K562 (cell line): ENCODE data around the gene N4BP3. TPM values are rescaled to one million over a fixed set of nuclear protein-coding genes. Genes with fewer than 3 reads are reported as not detected.

Experiments
- CGGBP1 ChIP-seq: fragments of 250-450 bp; sonication (Bioruptor Pico); IDR thresholded peaks from 2 replicates; pipeline ENCODE4 v1.9.0; 2021; ENCODE audit warnings: mild to moderate bottlenecking
- E2F6 ChIP-seq, 2 experiments: IDR thresholded peaks; 2 replicates each; pipeline ENCODE4 v1.6.1; 2011; ENCODE audit warnings: borderline replicate concordance in 1 of 2, control low read depth in 1 of 2, low read depth in 1 of 2, low read length in 1 of 2, mild to moderate bottlenecking in 1 of 2, mixed read lengths in 1 of 2, moderate library complexity in 1 of 2; ENCODE audit not compliant: insufficient read depth in 1 of 2, insufficient read length in 1 of 2, poor library complexity in 1 of 2, severe bottlenecking in 1 of 2; ENCODE audit errors: extremely low read depth in 1 of 2
- ESRRB ChIP-seq: fragments of 250-450 bp; sonication (Bioruptor Pico); IDR thresholded peaks from 2 replicates; pipeline ENCODE4 v1.5.0; 2020; ENCODE audit warnings: mild to moderate bottlenecking, moderate library complexity, borderline replicate concordance
- ETV1 ChIP-seq: fragments of 450-650 bp; conservative IDR thresholded peaks from 2 replicates; pipeline ENCODE4 v1.6.1; 2016; ENCODE audit warnings: missing genetic modification characterization, control low read depth, low read depth, missing compliant biosample characterization
- HBP1 ChIP-seq: fragments of 450-650 bp; formaldehyde crosslinking; IDR thresholded peaks from 2 replicates; pipeline ENCODE4 v1.4.0; 2022; ENCODE audit warnings: missing genetic modification characterization
- HMG20A ChIP-seq: fragments of 450-650 bp; formaldehyde crosslinking; conservative IDR thresholded peaks from 2 replicates; pipeline ENCODE4 v1.4.0; 2020; ENCODE audit warnings: mild to moderate bottlenecking, mixed read lengths
- MAFG ChIP-seq: fragments of 450-650 bp; conservative IDR thresholded peaks from 2 replicates; pipeline ENCODE4 v1.6.1; 2016; ENCODE audit warnings: missing genetic modification characterization, missing compliant biosample characterization
- MTA2 ChIP-seq: fragments of 450-650 bp; IDR thresholded peaks from 2 replicates; pipeline ENCODE4 v1.6.1; 2016; ENCODE audit warnings: low read depth
- NCOA2 ChIP-seq, 2 experiments: fragments of 450-650 bp; IDR thresholded peaks; 2 replicates each; pipeline ENCODE4 v1.6.1; 2018; ENCODE audit warnings: mild to moderate bottlenecking in 2 of 2, moderate library complexity in 1 of 2; ENCODE audit not compliant: partially characterized antibody in 2 of 2
- NR2F6 ChIP-seq: fragments of 450-650 bp; formaldehyde crosslinking; IDR thresholded peaks from 2 replicates; pipeline ENCODE4 v1.4.0; 2020; ENCODE audit warnings: mild to moderate bottlenecking
- NR4A1 ChIP-seq, 2 experiments: fragments of 250-450 bp in 1 of 2; fragments of 450-650 bp in 1 of 2; sonication (Bioruptor Pico) in 1 of 2; IDR thresholded peaks; 2 replicates each; pipeline versions ENCODE4 v1.4.0 to v1.6.1; 2016 to 2020; ENCODE audit warnings: mild to moderate bottlenecking in 2 of 2, missing compliant biosample characterization in 1 of 2, missing genetic modification characterization in 1 of 2, moderate library complexity in 1 of 2
- SIX5 ChIP-seq, 2 experiments: IDR thresholded peaks; 2 replicates each; pipeline ENCODE4 v1.6.1; 2011; ENCODE audit warnings: low read length in 2 of 2, borderline replicate concordance in 1 of 2, low read depth in 1 of 2, mild to moderate bottlenecking in 1 of 2, moderate library complexity in 1 of 2; ENCODE audit not compliant: insufficient read depth in 1 of 2
- SNAPC5 ChIP-seq: fragments of 250-450 bp; sonication (Bioruptor Pico); IDR thresholded peaks from 2 replicates; pipeline ENCODE4 v1.8.0; 2021; ENCODE audit warnings: moderate library complexity, mild to moderate bottlenecking, inconsistent platforms
- ZBTB8A ChIP-seq: fragments of 450-650 bp; IDR thresholded peaks from 2 replicates; pipeline ENCODE4 v1.6.1; 2018; ENCODE audit warnings: mild to moderate bottlenecking, moderate library complexity; ENCODE audit not compliant: partially characterized antibody
- ZNF146 ChIP-seq: IDR thresholded peaks from one replicate; pipeline ENCODE4 v1.6.1; 2018; ENCODE audit warnings: missing compliant biosample characterization; ENCODE audit not compliant: unreplicated experiment
- polyA plus RNA-seq, 8 experiments: library from polyadenylated mRNA; depleted of rRNA in 4 of 8; stranded (reverse) in 5 of 8; unstranded in 3 of 8; fragments of >200 nt; fragmentation: Nextera tagmentation in 2 of 8; fragmentation: Illumina TruSeq in 1 of 8; extraction: Ambion mirVana in 2 of 8; extraction: Trizol in 1 of 8; gene quantifications; 2 replicates each; pipeline versions ENCODE4 v1.2.1 to v1.2.3, GENCODE V29; 2011 to 2014; ENCODE audit warnings: inconsistent platforms in 1 of 8, missing spikeins in 1 of 8
- total RNA-seq, 7 experiments: library from RNA; depleted of rRNA in 6 of 7; stranded (reverse); fragments of >200 nt in 6 of 7; fragmentation: Illumina TruSeq in 2 of 7; extraction: Trizol in 2 of 7; gene quantifications; 2 replicates each; pipeline versions ENCODE4 v1.2.1 to v1.2.3, GENCODE V29; 2011 to 2021; ENCODE audit warnings: low replicate concordance in 1 of 7
- TF ChIP-seq, protein P1 (sequence below): fragments of 450-650 bp; IDR thresholded peaks from 2 replicates; pipeline ENCODE4 v1.7.1; 2018; ENCODE audit warnings: mild to moderate bottlenecking, low read depth; ENCODE audit not compliant: partially characterized antibody
- TF ChIP-seq, protein P2 (sequence below): fragments of 200-400 bp; formaldehyde crosslinking; IDR thresholded peaks from 2 replicates; pipeline ENCODE4 v1.6.1; 2017; ENCODE audit warnings: mild to moderate bottlenecking, low read depth, low read length, moderate library complexity

N4BP3 gene
- total and polyA plus RNA-seq, 9 of the 15 experiments (the other 6 are each of a cell fraction or from before 2014, with no cell fraction given), result 0.06 to 7.0 (median 2.4) TPM

DNA sequence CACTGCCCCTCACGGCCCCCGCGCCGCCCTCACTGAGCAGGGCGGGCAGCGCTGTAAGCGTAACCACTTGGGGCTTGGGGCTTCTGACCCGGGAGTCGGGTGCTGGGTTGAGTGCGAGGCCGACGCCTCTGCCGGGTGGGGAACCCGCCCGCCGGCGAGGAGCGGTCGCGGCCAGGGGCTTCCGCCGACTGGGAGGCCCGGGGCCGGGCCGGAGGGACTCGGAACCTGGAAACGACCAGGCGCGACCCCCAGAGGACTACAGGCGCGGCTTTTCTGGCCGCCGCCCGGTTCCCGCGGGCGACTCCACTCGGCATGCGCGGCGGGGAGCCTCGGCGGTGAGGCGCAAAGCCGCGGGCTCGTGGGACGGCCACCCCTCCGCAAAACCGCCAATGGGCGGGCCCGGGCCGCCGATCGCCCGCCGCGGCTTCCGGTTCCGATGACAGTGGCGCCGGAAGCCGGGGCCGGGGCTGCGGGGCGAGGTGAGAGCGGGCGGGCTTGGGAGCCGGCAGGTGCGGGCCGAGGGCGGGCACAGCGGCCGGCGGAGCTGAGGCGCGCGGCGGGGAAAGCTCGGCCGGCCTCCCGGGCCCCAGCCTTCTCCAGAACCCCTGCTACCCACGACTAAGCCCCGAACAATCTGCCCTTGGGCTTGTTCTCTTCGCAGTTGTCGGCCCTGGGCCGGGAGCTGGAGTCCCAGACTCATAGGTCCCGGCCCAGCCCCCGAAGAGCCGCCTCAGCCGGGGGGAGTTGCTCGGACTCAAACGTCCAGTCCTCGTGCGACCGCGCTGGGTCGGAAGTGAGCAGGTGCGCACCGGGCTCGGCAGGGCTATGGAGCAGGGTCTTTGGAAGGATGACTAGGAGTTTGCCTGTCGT is 17.5 kb downstream of the N4BP3 start, which contains the start of gene RMND5B (continued):
- TF ChIP-seq ETV1 (tag) (no peak; the same call in 1 of the 2 replicates), SNAPC5 (CRISPR knock-in tag) (no peak), NR2F6 (CRISPR knock-in tag) (no peak), E2F6 (IDR thresholded peaks at IDR 0.05; ENCODE audit: borderline replicate concordance in 1 of 2, extremely low read depth in 1 of 2, insufficient read depth in 1 of 2, insufficient read length in 1 of 2, low read depth in 1 of 2, low read length in 1 of 2, poor library complexity in 1 of 2, severe bottlenecking in 1 of 2) (peak; percentile 57 to 84), ESRRB (CRISPR knock-in tag) (no peak), MTA2 (no peak), SIX5 (IDR thresholded peaks at IDR 0.05; ENCODE audit: borderline replicate concordance in 1 of 2, insufficient read depth in 1 of 2, low read depth in 1 of 2, low read length in 2 of 2) (peak in 1 of 2 experiments; percentile 47; a peak in 1 of 4 replicates), ZNF146 (no peak), CGGBP1 (CRISPR knock-in tag) (no peak; the same call in 1 of the 2 replicates), HBP1 (0 out of 2 replicates have a peak, but pooled peaks have one; percentile 11), HMG20A (CRISPR knock-in tag) (no peak), ZBTB8A (no peak), NCOA2 (IDR thresholded peaks at IDR 0.05; ENCODE audit: partially characterized antibody in 2 of 2) (no peak), MAFG (tag) (no peak), NR4A1 (CRISPR knock-in tag; IDR thresholded peaks at IDR 0.05) (no peak), NR4A1 (tag; IDR thresholded peaks at IDR 0.05) (no peak)
- TF ChIP-seq, protein P1, sequence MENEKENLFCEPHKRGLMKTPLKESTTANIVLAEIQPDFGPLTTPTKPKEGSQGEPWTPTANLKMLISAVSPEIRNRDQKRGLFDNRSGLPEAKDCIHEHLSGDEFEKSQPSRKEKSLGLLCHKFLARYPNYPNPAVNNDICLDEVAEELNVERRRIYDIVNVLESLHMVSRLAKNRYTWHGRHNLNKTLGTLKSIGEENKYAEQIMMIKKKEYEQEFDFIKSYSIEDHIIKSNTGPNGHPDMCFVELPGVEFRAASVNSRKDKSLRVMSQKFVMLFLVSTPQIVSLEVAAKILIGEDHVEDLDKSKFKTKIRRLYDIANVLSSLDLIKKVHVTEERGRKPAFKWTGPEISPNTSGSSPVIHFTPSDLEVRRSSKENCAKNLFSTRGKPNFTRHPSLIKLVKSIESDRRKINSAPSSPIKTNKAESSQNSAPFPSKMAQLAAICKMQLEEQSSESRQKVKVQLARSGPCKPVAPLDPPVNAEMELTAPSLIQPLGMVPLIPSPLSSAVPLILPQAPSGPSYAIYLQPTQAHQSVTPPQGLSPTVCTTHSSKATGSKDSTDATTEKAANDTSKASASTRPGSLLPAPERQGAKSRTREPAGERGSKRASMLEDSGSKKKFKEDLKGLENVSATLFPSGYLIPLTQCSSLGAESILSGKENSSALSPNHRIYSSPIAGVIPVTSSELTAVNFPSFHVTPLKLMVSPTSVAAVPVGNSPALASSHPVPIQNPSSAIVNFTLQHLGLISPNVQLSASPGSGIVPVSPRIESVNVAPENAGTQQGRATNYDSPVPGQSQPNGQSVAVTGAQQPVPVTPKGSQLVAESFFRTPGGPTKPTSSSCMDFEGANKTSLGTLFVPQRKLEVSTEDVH, result peak; percentile 83
- TF ChIP-seq, protein P2, sequence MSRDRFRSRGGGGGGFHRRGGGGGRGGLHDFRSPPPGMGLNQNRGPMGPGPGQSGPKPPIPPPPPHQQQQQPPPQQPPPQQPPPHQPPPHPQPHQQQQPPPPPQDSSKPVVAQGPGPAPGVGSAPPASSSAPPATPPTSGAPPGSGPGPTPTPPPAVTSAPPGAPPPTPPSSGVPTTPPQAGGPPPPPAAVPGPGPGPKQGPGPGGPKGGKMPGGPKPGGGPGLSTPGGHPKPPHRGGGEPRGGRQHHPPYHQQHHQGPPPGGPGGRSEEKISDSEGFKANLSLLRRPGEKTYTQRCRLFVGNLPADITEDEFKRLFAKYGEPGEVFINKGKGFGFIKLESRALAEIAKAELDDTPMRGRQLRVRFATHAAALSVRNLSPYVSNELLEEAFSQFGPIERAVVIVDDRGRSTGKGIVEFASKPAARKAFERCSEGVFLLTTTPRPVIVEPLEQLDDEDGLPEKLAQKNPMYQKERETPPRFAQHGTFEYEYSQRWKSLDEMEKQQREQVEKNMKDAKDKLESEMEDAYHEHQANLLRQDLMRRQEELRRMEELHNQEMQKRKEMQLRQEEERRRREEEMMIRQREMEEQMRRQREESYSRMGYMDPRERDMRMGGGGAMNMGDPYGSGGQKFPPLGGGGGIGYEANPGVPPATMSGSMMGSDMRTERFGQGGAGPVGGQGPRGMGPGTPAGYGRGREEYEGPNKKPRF, result no peak
